H1 (cell line): ENCODE results near the gene KIR2DL1.
"Not testable (repeated sequence)": the region's sequence is repeated elsewhere in the genome, so short reads cannot be mapped to it uniquely, and the experiment has no call there.

Experiments
- CEBPB ChIP-seq: IDR thresholded peaks from 2 replicates; pipeline ENCODE4 v1.6.1; 2012; ENCODE audit warnings: low read depth, low read length
- CTCF ChIP-seq, 3 experiments: IDR thresholded peaks; 1 replicate in 2 of 3; 2 replicates in 1 of 3; pipeline versions ENCODE4 v1.5.1 to v1.6.1; 2011; ENCODE audit warnings: low read length in 3 of 3, mild to moderate bottlenecking in 3 of 3, inconsistent platforms in 2 of 3, low read depth in 1 of 3, moderate library complexity in 1 of 3; ENCODE audit not compliant: insufficient read depth in 1 of 3; ENCODE audit errors: control extremely low read depth in 1 of 3
- EP300 ChIP-seq, 2 experiments: IDR thresholded peaks; 1 replicate in 1 of 2; 2 replicates in 1 of 2; pipeline ENCODE4 v1.6.1; 2011 to 2012; ENCODE audit warnings: low read depth in 2 of 2, low read length in 2 of 2, mild to moderate bottlenecking in 2 of 2, borderline replicate concordance in 1 of 2, inconsistent platforms in 1 of 2, moderate library complexity in 1 of 2
- MAFK ChIP-seq: IDR thresholded peaks from 2 replicates; pipeline ENCODE4 v1.6.1; 2012; ENCODE audit warnings: low read depth, mild to moderate bottlenecking, improper control_type of control experiment, low read length
- POLR2A ChIP-seq, 2 experiments: IDR thresholded peaks; 1 replicate in 1 of 2; 2 replicates in 1 of 2; pipeline ENCODE4 v1.6.1; 2011; ENCODE audit warnings: low read depth in 2 of 2, low read length in 2 of 2, mild to moderate bottlenecking in 2 of 2; ENCODE audit errors: control extremely low read depth in 1 of 2
- RBBP5 ChIP-seq: IDR thresholded peaks from 2 replicates; pipeline ENCODE4 v1.7.1; 2012; ENCODE audit warnings: low read depth, mild to moderate bottlenecking, inconsistent platforms, low read length, moderate library complexity, borderline replicate concordance
- SAP30 ChIP-seq: fragments of 300-600 bp; sonication (generic); IDR thresholded peaks from 2 replicates; pipeline ENCODE4 v1.7.1; 2012; ENCODE audit warnings: low read length, moderate library complexity, mild to moderate bottlenecking, inconsistent platforms; ENCODE audit not compliant: insufficient read depth, insufficient replicate concordance
- SIRT6 ChIP-seq: IDR thresholded peaks from one replicate; pipeline ENCODE4 v1.7.1; 2012; ENCODE audit warnings: low read length, inconsistent platforms
- SUZ12 ChIP-seq: fragments of 200-600 bp; sonication (generic); IDR thresholded peaks from 2 replicates; pipeline ENCODE4 v1.6.1; 2012; ENCODE audit warnings: mild to moderate bottlenecking, inconsistent platforms, low read length, moderate library complexity, mixed read lengths

GRCh38 chr19:54758577-54758976, 11.0 kb upstream of the KIR2DL1 start:
- TF ChIP-seq MAFK; CTCF (IDR thresholded peaks at IDR 0.05; ENCODE audit: control extremely low read depth in 1 of 3, insufficient read depth in 1 of 3, low read depth in 1 of 3, low read length in 3 of 3); POLR2A (IDR thresholded peaks at IDR 0.05; ENCODE audit: control extremely low read depth in 1 of 2, low read depth in 2 of 2, low read length in 2 of 2); RBBP5; SUZ12; EP300 (IDR thresholded peaks at IDR 0.05; ENCODE audit: borderline replicate concordance in 1 of 2, low read depth in 2 of 2, low read length in 2 of 2); CEBPB; SIRT6; SAP30: not testable (repeated sequence)
